GM18498 (cell line): ENCODE data around the gene POLR2L.
A peak's percentile ranks its signal among the peaks of the same experiment; 100 is the strongest.

Source experiments
- ATAC-seq: cut with Tn5 transposase; IDR thresholded peaks from one replicate; pipeline ENCODE4 v1.9.1; 2021; ENCODE audit warnings: mild to moderate bottlenecking, moderate library complexity; ENCODE audit not compliant: unreplicated experiment

Gene POLR2L

DNA sequence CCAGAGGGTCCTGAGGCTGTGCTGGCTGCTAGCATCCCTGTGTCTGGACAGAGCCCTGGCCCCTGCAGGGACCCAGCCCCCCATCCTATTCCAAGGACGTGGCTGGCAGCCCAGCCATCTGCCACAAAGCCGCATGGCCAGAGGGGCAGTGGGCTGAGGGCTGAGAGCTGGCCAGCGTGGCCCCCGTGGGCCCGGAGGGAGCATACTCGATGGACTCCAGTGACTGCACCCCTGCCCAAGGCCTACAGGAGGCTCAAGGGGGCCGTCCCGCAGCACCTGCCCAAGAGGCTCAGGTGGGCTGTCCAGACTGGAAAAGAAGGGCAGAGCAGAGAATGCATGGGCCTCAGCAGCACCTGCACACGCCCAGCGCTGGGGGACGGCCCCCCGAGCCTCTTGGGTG lies 13.5 kb upstream of the POLR2L start:
- ATAC-seq: no peak

DNA sequence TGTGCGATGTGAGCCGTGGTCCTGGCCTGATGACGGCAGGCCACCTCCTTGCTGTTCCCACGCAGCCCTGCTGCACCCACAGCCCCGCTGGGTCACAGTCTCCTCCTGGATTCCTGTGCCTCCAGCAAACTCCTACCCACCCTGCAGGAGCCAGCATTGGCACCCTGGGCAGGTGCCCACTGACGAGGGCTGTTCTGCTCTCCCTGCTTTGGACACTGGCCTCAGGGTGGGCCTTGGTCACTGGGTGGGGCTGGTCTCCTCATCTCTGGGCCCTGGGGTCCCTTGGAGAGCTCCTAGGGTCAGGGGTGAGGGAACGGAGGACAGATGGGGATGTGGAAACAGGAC lies 13.0 kb upstream of the POLR2L start:
- ATAC-seq: no peak

DNA sequence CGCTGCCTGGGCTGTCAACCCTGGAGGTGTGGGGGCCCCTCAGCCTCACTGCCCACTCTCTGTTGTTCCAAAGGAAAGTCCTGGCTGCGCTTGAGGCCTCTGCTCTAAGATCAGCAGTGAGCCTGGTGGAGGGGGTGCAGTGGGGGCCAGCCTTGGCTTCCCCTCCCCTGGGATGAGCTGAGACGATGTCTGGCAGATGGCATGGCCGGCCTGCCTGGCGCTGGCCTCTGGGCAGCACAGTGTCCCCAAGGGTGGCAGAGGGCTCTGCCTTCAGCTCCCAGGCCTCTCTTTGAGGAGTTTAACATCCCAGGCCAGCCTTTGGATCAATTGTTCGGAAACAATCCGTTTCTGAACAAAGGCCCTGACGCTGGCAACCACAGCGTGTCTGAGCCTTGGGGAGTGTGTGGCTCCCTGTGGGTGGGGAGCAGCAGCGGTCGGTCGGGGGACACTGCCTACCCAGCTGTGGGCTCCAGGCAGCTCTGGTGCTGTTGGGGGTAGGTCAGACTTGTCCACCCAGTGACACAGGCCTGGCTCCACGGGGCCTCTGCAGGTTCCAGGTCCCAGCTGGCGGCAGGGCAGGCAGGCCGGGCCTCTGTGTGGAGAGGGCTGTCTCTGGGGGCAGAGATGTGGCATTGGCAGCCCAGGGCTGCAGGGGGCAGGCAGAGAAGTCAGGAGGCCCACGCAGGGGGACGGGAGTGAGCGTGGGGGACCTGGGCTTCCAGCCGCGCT lies 12.4 kb upstream of the POLR2L start:
- ATAC-seq: no peak

DNA sequence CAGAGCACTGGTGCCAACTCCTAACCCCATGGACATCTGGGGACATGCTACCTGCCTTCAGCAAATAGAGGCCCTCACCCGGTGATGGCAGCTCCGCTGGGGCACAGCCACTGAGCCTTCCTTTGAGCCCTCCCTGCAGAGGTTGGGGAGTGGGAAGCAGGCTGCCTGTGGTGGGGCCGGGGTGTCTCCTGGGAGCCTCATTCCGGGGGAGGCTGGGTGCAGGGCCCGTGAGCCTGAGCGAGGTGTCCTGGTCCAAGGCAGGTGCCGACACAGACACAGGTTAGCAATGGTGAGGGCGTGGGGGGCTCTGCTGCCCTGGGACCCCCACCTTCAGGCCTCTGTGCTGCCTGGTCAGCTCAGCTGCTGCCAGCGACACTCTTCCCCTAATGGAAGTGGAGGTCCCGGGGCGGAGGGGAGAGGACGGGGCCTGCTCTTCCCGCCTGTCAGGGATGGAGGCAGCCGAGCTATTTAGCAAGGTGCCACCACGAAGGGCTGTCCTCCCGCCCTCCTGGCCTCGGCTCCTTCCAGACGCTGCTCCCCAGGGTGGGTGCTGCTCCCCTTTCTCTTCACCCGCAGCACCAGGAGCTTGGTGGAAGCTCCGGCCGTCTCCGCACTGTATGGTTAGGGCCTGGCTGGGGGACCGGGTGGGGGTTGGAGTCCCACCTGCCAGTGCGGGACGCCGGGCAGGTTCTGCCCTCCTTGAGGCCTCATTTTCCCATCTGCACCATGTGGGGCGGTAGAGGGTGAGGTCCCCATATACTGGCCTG lies 11.5 kb upstream of the POLR2L start:
- ATAC-seq: no peak

DNA sequence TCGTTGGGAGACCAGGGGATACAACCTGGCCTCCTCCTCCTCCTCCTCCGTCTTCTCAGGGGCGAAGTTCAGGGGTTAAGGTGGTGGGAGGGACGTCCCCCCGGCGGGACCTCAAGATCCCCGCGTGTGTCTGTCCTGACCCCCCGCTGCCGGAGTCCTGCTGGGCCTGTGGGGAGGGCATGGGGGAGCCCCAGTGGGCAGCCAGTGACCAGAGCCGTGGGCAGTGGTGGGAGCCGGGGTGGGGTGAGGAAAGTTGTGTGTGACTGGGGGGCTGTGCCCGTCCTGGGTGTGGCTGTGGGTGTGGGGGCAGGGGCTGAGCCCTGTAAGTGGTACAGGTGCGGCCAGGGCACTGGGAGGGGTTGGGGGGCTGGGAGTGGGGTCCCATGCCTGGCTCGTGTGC lies 10.4 kb upstream of the POLR2L start:
- no peak for ATAC-seq

DNA sequence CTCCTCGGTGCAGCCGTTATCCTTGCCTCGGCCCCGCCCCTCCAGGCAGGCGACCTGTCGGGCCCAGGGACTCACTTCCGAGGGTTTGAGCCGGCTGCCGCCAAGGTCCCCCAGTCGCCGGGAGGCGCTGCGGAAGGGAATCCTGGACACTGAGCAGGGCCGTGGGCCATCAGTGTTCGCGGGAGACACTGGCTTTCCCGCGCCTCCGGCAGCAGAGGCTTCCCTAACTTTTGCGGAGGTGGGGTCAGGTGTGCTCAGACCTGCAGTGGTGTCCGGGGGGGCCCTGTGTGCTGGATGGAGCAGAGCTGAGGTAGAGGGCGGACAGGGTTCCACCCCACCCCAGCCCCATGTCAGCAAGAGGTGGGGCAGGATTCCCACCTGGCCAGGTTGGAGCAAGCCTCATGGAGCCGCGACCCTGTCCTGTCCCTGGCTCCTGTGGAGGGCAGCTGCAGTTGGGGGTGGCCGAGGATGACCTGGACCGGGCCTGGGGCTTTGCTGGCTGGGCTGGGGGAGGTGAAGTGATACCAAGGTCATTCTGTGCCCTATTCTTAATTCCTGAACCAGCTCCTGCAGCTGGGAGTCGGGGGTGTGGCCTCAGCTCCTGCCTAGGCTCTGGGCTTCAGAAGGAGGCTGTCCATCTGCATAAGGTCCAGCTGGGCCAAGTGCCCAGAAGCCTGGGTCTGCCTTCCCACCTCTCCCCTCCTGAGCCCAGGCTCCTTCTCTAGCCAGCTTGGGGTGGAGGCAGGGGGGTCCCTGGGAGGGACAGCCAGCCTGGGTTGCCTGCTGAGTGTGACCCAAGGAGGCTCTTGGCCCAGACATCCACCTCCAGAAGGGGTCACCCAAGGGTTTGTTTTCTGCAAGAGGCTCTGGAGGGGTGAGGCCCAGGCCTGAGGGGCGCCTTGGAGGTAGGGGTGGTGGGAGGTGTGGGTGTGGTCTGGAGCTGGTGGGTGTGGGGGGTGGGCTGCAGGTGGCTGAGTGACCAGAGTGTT lies 8.7 kb upstream of the POLR2L start:
- ATAC-seq: no peak

DNA sequence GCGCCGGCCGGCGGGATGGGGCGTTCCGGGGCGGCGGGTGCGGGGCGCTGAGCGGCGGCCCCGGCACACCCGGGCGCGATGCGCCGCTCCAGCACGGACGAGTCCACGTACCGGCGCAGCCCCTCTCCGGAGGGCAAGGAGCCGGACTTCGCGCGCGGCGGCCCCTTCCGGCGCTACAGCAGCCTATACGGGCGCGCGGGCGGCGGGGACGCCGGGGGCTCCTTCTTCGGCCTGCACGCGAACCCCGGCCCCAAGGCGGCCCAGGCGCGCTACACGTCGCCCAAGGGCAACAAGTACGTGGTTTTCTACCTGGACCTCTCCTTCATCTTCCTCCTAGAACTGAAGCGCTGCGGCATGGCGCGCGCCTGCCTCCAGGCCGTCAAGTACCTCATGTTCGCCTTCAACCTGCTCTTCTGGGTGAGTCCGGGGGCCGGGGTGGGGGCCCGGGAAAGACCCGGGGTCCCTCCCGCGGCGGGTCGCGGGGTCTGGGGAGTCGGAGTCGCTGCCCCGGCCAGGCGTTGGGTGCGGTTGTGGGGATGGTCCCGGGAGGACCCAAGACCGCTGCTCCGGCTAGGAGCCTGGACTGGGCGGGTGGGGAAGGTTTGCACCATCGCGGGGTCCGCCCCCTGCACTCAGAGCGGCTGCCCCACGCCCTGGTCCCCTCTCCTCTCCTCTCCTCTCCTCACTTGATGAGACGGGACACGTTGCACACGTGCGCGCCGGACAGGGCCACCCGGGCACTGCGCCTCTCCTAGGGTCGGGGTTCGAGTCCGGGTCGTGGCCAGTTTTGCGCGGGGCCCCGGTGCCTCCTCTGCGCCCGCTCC lies 7.8 kb upstream of the POLR2L start:
- no peak for ATAC-seq

DNA sequence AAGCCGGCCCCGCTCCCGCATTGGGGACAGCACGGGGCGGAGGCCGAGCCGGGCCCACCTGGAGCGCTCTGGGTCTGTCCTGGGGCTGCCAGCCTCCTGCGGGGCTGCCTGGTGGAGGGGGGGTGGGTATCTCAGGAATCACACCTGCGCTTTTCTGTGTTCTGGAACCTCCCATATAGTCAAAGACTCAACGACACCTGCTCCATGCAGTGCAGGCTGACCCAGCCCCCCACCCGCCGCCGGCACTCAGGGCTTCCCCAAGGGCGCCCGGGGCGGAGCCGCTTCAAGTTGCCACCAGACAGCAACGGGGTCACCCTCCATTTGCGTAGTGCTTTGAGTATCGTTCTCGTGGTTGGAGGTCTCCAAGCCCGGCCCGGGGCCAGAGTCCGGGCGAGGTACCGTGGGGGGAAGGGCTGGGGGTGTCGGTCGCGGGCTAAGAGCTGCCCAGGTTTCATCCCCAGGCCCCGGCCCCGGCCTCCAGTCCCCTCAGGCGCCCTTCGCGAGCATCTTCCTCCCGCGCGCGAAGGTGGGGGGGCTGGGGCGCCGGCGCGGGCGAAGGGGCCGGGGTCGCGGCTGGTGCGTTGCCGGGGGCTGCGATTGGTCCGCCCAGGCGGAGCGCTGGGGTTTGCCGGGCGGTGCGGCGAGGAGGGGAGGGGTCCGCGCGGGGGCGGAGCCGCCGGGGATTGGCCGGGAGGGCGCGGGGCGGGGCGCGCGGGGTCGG lies 6.9 kb upstream of the POLR2L start:
- ATAC-seq: no peak

DNA sequence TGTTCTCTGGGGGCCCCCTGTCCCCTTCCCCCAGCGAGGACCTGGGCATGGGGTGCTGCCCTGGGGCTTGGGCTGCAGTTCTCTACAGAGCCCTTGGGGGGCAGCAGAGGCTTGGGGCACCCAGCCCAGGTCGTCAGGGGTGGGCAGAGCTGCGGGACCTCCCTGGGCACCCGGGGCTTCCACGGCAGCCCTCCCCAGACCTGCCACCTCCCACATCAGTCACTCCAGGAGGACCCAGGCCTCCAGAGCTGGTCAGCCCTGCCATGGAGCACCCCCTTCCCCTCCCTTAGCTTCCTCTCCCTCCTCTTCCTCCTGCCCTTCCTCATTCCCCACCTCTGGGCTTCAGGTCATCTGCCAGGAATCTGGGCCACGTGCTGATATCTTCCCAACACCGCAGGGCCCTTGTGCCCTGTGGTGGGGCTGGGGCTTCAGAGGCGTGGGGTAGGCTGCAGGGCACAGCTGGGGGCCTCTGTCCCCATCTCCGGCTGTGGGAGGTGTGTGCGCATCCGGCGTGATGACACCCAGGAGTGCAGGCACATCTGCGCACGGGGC lies 6.1 kb upstream of the POLR2L start:
- ATAC-seq: no peak

DNA sequence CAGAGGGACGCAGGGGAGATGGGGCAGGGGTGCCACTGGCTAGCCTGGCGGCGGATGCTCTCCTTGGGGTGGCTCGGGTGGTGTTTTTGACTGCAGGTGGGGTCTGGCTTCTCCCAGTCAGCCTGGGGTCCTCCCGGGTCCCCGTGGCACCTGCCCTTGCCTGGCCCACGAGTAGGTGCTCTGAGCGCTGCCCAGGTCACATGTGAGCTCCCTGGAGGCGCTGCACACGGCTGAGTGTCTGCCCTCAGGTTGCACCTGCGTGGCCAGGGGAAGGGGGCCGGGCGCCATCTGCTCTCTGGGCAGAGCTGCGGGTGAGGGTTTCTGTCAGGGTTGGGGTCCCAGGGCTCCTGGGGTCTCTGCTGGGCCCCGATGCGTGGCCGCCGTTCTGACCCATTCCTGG lies 5.5 kb upstream of the POLR2L start:
- no peak for ATAC-seq

DNA sequence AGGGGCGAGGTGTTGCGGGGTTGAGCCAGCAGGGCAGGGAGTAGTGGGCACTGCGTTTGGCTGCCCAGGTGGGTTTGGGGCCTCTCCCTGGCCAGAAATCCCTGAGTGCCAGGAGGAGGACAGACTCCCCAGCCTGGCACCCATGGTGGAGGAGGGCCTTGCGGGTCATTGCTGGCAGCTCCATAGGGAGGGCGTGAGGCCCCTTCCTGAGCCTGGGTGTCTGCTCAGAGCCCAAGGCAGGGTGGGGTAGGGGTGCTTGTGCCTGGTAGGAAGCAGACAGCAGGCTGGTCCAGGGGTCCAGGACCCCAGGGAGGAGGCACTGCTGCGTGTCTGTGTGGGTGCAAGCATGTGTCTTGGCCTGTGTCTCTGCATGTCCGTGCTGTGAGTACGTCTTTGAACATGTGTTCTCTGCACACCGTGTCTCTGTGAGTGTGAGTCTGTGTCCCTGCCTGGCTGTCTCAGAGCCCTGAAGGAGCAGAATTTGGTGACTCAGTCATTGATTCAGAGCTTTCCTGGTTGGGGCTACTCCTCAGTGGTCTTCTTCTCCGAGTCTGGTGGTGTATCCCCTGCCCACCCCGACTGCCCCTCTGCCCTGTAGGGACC lies 4.3 kb upstream of the POLR2L start:
- ATAC-seq: no peak

DNA sequence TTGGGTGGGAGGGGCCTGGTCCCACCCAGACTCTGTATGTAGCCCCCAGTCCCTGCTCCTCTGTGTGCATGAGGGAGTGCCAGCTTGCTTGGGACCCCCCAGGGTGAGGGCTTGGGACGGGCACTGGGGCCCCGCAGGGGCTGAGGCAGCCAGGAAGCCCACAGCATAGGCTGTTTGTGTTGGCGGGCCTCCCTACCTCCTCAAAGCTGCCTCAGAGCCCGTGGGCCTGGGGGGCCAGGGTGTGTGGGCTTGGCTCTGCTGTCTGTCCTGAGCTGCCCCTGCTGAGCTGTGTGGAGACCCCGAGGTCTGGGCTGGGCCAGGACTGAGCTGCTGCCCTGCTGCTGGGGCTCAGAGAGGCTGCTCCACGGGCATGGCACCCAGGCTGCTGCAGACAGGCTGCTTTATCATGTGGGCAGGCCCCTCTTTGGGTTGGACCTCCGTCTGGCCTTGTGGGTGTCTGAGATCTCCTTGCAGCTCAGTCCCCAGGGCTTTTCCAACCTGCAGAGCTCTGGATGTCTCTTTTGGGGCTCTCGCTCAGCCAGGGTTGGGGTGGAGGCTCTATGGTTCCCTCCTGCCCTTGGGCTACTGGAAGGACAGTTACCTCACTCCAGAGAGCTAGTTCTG lies 3.7 kb upstream of the POLR2L start:
- no peak for ATAC-seq

DNA sequence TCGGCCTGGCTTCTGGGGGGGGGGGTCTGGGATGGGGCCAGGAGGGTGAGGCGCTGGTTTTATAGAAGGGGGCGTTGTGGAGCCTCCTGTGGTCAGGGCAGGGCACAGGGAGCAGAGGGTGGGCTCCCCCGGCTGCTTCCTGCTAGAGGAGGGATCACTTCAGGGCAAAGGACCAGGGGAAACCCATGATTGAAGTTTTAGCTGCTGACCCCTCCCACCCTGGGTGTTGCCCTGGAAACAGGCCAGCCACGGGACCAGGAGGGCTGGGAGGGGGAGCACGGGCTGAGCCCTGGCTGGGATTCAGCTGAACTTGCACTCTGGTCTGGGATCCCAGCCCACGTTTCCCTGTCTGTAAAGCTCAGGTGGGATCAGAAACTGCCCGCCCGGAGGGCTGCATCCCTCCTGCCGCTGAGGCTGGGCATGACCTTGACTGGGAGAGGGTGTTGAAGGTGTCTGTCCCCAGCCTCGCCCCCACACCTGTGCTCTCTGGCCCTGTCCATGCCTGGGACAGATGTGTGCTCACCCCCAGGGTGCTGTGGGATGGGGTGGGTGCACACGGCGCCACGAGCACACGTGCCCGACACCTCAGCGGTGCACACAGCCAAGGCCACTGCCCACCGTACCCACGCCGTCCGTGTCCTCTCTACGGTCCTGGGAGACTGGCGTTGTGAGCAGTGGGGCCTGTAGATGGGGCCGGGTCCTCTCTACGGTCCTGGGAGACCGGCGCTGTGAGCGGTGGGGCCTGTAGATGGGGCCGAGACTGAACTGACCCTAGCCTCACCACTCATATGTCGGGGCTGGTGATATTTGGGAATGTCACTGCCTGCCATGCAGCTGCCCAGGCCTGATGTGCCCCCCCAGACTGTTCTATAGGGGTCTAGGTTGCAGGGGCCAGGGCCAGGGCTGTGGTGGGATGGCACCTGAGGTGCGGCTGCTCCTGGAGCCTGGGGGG lies 2.6 kb upstream of the POLR2L start:
- no peak for ATAC-seq

DNA sequence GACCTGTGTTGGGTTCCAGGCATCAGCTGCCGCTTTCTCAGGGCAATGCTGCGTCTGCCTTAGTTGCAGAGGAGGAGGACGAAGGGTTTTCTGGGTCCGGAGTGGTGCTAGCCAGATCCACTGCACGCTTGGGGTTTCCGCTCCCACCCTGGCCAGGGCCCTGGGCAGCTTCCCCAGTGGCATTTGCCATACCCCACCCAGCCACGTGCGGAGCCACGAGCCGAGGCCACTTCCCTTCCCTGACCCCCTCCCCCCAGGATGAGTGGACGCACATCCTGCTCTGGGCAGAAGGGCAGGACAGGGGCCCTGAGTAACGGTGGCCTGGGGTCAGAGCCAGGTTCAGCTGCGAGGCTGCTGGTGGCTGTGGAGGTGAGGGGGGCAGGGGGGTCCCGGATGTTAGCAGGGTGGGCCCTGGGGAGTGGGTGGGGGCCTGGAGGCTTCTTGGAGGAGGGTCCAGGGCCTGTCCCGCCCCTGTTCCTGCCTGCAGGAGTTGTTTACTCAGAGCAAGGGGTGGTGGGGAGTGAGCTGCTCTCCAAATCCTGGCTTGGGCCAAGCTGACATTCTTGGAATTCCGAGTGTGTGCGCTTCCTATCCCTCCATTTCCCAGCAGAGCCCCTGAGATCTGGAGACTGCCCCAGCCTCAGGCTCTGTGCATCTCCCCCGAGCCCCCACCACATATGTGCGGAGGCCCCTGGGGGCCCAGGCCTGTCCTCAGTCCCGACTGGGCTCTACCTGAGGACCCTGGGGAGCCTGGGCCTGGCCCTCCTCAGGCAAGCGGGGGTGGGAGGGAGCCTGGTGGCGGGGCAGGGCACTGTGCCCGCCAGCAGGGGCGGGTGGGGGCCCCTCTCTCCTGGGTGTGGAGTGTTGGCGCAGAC lies 1.7 kb upstream of the POLR2L start:
- ATAC-seq: no peak

DNA sequence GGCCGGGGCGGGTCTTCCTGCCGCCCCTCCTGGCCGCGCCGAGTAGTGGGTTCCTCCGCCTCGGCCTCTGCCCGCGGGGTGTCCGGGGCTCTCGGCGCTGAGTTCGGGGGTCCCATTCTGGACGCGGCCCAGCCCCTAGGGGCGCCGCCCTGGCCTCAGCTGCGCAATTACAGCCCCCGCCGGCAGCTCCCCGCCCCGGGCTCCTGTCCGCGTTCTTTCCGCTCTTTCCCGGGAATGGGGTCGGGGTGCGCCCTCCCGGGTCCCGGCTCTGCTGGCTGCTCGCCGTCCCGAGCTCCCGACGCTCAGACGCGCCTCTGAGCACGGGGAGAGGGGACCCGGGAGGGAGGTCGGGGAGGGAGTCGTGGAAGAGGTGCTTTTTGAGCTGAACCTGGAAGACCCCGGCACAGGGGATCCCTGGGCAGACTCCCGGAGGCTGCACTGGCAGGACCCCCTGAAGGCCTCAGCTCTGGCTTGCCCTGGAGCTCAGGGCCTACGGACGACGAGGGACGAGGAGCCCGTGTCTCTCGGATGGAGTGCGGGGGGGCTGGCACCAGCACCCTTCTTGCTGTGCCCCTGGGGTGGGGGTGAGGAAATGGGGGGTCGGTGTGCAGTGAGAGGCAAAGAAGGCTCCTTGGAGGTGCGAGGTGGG lies 881 bp upstream of the POLR2L start:
- peak; percentile 15 for ATAC-seq

DNA sequence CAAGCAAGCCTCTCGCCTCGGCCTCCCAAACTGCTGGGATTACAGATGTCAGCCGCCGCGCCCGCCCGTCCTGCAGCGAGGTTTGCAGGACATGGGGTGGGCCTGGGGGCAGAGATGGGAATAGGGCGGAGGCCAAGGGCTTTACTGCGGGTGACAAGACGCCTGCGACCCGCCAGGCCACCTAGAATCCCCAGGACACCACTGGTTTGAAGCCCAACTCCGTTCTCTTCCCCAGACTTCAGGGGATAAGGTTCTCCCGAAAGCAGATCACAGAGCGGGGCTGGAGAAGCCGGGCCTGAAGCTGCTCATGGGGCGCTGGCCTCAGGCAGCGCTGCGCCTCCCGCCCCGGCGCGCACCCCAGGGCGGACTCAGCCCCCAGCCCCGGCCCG lies 354 bp downstream of the POLR2L start:
- ATAC-seq: peak; percentile 27
